Hepatocyte (in vitro differentiated cells): Measurements from ENCODE around the gene RBM38. TPM values are rescaled to one million over a fixed set of nuclear protein-coding genes. Genes with fewer than 3 reads are reported as not detected.

Source experiments
- DNase-seq: peaks from one replicate; pipeline ENCODE4 v3.0.0-alpha.2; 2016; ENCODE audit warnings: low spot score
- H2AFZ ChIP-seq: fragments of 200-600 bp; sonication (generic); 2 replicates; pipeline ENCODE4 v1.6.0; 2016; ENCODE audit warnings: antibody characterized with exemption, mild to moderate bottlenecking
- H3K27ac ChIP-seq: fragments of 200-600 bp; sonication (generic); 2 replicates; pipeline ENCODE4 v1.5.1; 2016; ENCODE audit warnings: mild to moderate bottlenecking
- H3K27me3 ChIP-seq: fragments of 200-600 bp; sonication (generic); 2 replicates; pipeline ENCODE4 v1.6.1; 2016
- H3K36me3 ChIP-seq: fragments of 200-600 bp; sonication (generic); replicated peaks from 2 replicates; pipeline ENCODE4 v1.5.1; 2016; ENCODE audit warnings: low read depth; ENCODE audit not compliant: insufficient read depth
- H3K4me1 ChIP-seq: fragments of 200-600 bp; sonication (generic); 2 replicates; pipeline ENCODE4 v1.5.1; 2016; ENCODE audit warnings: mild to moderate bottlenecking, moderate library complexity; ENCODE audit not compliant: insufficient read depth
- H3K4me2 ChIP-seq: fragments of 200-600 bp; sonication (generic); 2 replicates; pipeline ENCODE4 v1.6.0; 2016
- H3K4me3 ChIP-seq: fragments of 200-600 bp; sonication (generic); 2 replicates; pipeline ENCODE4 v1.5.1; 2016; ENCODE audit warnings: mild to moderate bottlenecking
- H3K79me2 ChIP-seq: fragments of 200-600 bp; sonication (generic); 2 replicates; pipeline ENCODE4 v1.6.0; 2017; ENCODE audit warnings: mild to moderate bottlenecking
- H3K9me2 ChIP-seq: fragments of 200-600 bp; sonication (generic); replicated peaks from 2 replicates; pipeline ENCODE4 v1.6.0; 2017; ENCODE audit warnings: mild to moderate bottlenecking; ENCODE audit not compliant: insufficient read depth
- H3K9me3 ChIP-seq: fragments of 200-600 bp; sonication (generic); 2 replicates; pipeline ENCODE4 v1.5.1; 2016; ENCODE audit warnings: low read depth, mild to moderate bottlenecking
- H4K20me1 ChIP-seq: fragments of 200-600 bp; sonication (generic); 2 replicates; pipeline ENCODE4 v1.6.0; 2016; ENCODE audit warnings: mild to moderate bottlenecking; ENCODE audit not compliant: insufficient read depth, poor library complexity, severe bottlenecking
- EZH2 ChIP-seq: fragments of 200-600 bp; sonication (generic); IDR thresholded peaks from 2 replicates; pipeline ENCODE4 v1.6.1; 2016; ENCODE audit warnings: antibody characterized with exemption, mild to moderate bottlenecking, borderline replicate concordance
- EZH2phosphoT487 ChIP-seq: fragments of 200-600 bp; sonication (generic); IDR thresholded peaks from one replicate; pipeline ENCODE4 v1.6.1; 2018; ENCODE audit warnings: antibody characterized with exemption, mild to moderate bottlenecking, low read depth, moderate library complexity; ENCODE audit not compliant: unreplicated experiment, severe bottlenecking
- WGBS: methylation state at CpG from one replicate; pipeline ENCODE4 v1.1.6; 2016; ENCODE audit warnings: low lambda C conversion rate; ENCODE audit errors: missing lambda C conversion rate; 5-methylcytosine and 5-hydroxymethylcytosine counted together
- polyA plus RNA-seq: library from polyadenylated mRNA; unstranded; fragments of >200 nt; fragmentation: Nextera tagmentation; extraction: Ambion mirVana; gene quantifications from 2 replicates; pipeline ENCODE4 v1.2.1, GENCODE V29; 2016
- total RNA-seq: library from RNA; depleted of rRNA; stranded (reverse); fragments of >200 nt; gene quantifications from 2 replicates; pipeline ENCODE4 v1.2.3, GENCODE V29; 2014
- TF ChIP-seq, protein P1 (sequence below): fragments of 200-600 bp; sonication (generic); IDR thresholded peaks from 2 replicates; pipeline ENCODE4 v1.5.1; 2016; ENCODE audit warnings: antibody characterized with exemption, mild to moderate bottlenecking; ENCODE audit not compliant: poor library complexity

The RBM38 gene
- total and polyA plus RNA-seq, 2 experiments from 2014 or later: 16.1 to 19.6 TPM

DNA sequence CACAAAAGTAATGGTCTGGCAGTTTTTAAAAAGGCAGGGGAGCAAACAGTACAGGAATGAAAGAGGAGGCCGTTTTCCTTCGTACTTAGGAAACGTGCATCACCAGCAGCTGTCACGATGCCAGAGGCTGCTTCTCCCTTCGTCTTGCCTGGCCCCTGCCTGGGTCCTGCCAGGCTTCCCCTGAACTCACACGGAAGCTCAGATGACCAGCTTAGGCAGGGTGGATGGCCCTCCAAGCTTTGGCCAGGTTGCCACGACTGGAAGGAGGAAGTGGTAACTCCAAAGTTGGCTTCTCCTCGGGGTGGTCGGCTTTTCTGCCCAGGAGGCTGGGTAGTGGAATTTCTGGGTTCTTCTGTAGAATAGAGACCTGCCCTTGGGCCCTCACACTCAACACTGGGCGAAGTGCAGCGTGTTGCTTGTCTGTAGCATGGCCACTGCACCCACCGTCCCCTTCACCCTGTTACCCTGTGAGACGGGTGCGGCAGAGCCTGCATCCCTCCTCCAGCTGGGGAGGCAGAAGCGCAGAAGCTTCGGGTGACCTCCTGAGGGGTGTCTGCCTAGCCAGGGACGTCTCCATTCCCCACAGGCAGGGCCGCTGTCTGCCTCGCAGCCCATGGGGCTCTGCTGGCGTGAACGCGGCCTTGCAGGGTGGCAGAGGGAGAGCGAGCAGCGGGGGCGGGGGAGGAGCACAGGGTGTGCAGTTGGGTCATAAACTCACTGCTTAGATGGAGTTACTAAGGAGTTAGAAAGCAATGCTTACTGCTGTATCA, 18.4 kb upstream of the RBM38 start:
- Histone ChIP-seq H4K20me1 (no peaks in the 10 kb centered on the region), H3K4me1 (no peaks in the 10 kb centered on the region), H3K4me3 (no peak overlapping the region), H3K9me2 (no peaks in the 10 kb centered on the region), H3K4me2 (no peak overlapping the region), H3K27me3 (no peaks in the 10 kb centered on the region), H3K27ac (no peak overlapping the region), H3K9me3 (no peaks in the 10 kb centered on the region), H3K79me2 (no peaks in the 10 kb centered on the region), H3K36me3 (no peaks in the 10 kb centered on the region), H2AFZ (no peak overlapping the region)
- 95% methylated on average over 25 of the region's 25 CpGs for WGBS
- no peak for TF ChIP-seq EZH2phosphoT487
- TF ChIP-seq, protein P1, sequence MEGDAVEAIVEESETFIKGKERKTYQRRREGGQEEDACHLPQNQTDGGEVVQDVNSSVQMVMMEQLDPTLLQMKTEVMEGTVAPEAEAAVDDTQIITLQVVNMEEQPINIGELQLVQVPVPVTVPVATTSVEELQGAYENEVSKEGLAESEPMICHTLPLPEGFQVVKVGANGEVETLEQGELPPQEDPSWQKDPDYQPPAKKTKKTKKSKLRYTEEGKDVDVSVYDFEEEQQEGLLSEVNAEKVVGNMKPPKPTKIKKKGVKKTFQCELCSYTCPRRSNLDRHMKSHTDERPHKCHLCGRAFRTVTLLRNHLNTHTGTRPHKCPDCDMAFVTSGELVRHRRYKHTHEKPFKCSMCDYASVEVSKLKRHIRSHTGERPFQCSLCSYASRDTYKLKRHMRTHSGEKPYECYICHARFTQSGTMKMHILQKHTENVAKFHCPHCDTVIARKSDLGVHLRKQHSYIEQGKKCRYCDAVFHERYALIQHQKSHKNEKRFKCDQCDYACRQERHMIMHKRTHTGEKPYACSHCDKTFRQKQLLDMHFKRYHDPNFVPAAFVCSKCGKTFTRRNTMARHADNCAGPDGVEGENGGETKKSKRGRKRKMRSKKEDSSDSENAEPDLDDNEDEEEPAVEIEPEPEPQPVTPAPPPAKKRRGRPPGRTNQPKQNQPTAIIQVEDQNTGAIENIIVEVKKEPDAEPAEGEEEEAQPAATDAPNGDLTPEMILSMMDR: no peak
- no peak for TF ChIP-seq EZH2
- no peak for DNase-seq

DNA sequence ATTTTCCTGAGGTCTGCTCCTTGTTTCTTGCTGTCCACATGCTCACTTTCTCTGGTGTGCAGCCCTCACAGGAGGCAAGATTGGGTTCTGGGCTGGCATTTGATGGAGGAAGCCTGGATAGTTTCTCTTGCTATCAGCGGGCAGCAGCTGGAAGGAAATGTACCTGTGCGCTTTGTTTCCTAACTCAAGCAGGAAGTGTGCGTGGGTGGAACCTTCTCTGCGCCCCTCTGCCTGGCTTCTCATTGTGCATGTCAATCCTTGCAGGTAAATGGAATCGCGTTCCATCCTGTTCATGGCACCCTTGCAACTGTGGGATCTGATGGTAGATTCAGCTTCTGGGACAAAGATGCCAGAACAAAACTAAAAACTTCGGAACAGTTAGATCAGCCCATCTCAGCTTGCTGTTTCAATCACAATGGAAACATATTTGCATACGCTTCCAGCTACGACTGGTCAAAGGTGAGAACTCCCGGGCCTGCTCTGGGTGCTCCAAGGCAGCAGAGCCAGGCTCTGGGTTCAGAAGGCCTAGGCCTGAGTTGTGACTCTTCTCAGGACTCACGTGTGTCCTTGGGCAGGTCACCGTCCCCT, 16.8 kb upstream of the RBM38 start:
- Histone ChIP-seq H3K36me3 (no peaks in the 10 kb centered on the region), H3K4me2 (no peak overlapping the region), H3K4me3 (no peak overlapping the region), H3K9me3 (no peaks in the 10 kb centered on the region), H3K79me2 (no peaks in the 10 kb centered on the region), H3K27ac (no peak overlapping the region), H2AFZ (no peak overlapping the region), H3K9me2 (no peaks in the 10 kb centered on the region), H4K20me1 (no peaks in the 10 kb centered on the region), H3K27me3 (no peaks in the 10 kb centered on the region), H3K4me1 (no peaks in the 10 kb centered on the region)
- no peak for DNase-seq
- TF ChIP-seq, protein P1: no peak
- TF ChIP-seq EZH2: no peak
- no peak for TF ChIP-seq EZH2phosphoT487
- 90% methylated on average over 12 of the region's 12 CpGs for WGBS

DNA sequence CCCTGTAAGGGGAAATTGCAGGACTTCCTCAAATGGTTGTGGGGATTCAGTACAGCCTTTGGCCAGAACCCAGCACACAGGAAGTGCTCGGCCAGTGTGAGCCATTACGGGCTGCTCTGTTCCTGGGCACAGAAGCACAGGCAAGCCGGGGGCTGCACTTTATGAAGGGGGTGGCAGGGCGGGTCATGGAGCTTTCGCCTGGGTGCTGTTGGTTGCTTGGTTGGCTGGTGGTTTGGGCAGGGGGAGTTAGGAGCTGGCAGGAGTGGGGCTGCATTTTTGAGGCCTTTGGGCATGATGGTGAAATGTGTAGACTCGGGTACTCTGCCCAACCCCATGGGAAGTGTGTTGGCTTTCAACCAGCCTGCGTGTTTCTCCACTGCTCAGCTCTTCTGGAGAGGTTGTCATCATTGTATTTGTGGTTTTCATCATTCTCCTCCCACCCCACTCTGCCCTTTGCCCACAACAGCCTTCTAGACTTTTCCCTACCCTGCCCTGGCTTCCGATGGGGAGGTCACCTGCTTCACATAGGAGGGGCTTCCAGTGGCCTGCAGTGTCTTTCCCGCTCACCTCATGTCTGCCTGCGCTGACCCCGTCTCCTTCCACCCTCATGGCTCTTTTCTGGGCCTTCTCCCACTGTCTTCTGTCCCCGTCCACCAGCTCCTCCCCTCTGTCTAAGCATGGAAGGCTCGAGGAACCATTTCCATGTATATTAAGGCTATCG, 16.1 kb upstream of the RBM38 start:
- no peak overlapping the region for H3K4me3 ChIP-seq
- H3K4me1 ChIP-seq: no peaks in the 10 kb centered on the region
- no peak overlapping the region for H3K4me2 ChIP-seq
- TF ChIP-seq, protein P1: no peak
- TF ChIP-seq EZH2phosphoT487: no peak
- TF ChIP-seq EZH2: no peak
- DNase-seq: no peak
- no peaks in the 10 kb centered on the region for H3K79me2 ChIP-seq
- no peaks in the 10 kb centered on the region for H3K9me3 ChIP-seq
- no peaks in the 10 kb centered on the region for H4K20me1 ChIP-seq
- WGBS: 94% methylated on average over 14 of the region's 14 CpGs
- H3K27me3 ChIP-seq: no peaks in the 10 kb centered on the region
- H3K36me3 ChIP-seq: no peaks in the 10 kb centered on the region
- no peak overlapping the region for H3K27ac ChIP-seq
- H2AFZ ChIP-seq: no peak overlapping the region
- H3K9me2 ChIP-seq: no peaks in the 10 kb centered on the region
